ENCODE data around the gene SPATA9.
A peak's percentile ranks its signal among the peaks of the same experiment; 100 is the strongest.

Gene SPATA9

DNA sequence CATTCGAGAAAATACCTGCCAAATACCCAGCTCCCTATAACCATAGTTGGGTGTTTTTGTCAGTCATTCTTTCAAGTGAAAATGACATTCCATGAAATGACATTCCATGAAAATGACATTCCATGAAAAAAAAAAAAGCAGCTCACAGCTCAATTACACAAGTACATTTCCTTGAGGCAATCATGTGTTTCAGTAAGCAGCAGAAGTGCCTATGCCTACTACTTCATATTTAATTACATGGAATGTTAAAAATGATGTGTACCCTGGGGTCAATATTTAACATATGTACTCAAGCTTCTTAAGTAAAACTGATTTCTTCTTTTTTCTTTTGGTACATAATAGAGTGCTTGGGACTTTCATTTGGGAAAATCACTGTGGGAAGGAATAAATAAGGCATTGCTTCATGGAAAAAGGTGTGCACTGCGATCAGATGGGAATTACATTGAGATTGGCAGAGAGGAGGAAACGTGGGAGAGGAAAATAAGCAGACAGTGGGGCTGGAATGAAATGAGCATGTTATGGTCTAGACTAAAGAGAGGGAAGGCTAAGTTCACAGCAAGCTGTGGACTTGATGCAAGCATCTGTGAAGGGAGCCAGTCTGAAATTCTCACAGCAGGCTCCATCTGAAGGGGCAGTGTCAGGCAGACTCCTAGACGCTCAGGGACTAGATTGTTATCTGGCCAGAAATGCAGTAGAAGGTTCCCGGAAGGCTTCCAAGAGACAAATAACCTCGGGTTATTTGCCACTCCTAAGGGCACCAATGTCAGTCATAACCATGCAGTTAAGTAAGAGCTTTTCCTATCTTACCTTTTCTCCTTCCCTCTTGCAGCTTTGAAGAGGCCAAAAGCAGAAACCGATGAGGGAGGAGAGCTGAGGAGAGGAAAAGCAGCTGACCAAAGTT lies 15.2 kb upstream of the SPATA9 start:
- intact Hi-C loops (cut with DNase I): no loop called here
- DNase-seq: no peak

DNA sequence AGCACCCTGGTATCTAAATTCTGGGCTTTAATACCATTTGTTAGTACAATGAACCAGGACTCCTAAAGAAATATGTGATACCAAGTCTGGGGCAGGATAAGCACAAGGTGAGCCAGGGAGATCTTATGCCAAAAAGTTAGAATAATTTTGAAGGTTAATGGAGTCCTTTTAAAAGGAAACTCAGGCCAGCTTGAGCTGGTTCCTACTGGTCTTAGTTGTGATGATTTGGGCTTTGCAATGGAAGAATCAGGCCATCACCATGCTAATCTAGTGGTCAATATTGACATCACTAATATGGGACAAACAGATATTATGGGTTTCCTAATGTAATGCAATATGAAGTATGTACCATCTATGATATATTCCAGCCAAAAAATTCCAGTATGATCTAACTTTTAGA lies 7.5 kb upstream of the SPATA9 start:
- DNase-seq: no peak
- intact Hi-C loops (cut with DNase I): no loop called here

DNA sequence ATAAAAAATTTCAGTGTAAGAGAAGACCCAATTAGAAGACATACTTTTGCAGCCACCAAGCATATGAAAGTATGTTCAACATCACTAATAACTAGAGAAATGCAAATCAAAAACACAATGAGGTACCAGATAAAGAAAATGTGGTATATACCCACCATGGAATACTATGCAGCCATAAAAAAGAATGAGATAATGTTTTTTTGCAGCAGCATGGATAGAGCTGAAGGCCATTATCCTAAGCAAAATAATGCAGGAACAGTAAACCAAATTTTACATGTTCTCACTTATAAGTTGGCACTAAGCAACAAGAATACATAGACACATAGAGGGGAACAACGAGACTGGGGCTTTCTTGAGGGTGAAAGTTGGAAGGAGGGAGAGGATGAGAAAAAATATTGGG lies 6.9 kb upstream of the SPATA9 start:
- no peak for DNase-seq
- intact Hi-C loops (cut with DNase I): no loop called here

DNA sequence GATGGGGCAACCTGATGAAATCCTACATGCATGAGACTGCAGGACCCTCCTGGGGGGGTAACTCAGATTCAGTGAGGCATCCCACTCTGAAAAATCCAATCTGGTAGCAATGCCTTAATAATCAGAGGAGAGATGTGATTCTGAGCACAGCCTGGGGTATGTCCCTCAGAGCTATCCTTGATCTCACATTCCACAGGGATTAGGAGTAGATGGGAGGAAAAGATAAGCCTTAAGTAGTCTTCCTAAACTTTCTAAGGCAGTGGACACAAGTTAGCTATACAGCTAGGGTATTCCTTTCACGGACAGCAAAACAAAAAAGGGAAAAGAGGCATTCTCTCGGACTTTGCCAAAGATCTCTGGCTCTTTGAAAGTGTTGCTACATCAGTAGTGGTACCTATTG lies 3.9 kb upstream of the SPATA9 start:
- intact Hi-C loops (cut with DNase I): no loop called here
- no peak for DNase-seq

DNA sequence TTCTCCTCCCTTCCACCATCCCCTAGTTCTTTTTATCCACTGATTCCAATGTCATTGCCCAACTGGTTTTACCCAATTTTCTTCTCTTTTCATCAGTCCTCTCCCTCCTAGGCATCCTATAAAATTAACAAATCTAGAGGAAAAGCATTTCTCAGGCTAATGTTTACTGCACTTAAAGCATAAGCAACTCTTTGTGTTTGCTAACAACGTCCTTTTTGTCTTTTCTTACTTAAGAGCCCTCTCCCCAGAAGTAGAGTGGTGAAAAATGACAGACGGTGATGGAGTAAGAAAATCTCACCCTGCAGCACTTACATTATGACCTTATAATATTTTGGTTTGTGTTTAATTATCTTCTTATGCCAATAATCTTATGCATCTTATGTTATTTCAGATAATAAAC lies 1.6 kb upstream of the SPATA9 start:
- no peak for DNase-seq
- intact Hi-C loops (cut with DNase I): no loop called here

DNA sequence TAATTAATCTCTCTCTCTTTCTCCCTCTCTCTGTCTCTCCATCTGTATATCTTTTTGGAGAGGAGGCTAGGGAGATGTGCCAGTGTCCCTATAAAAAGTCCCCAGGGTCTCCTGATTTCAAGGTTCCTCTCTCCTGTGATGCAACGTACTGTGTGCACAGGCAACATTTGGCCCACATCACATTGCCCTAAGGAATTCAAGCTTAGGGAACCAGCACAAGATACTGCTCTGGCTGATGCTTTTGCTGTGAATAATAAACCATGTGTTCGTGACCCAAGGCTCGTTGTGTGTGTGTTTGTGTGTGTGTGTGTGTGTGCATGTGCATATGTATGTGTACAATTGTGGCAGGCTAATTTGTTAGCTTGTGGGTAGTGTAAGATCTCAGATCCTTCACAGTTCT lies 9.7 kb downstream of the SPATA9 start:
- no peak for DNase-seq
- intact Hi-C loops (cut with DNase I): no loop called here

DNA sequence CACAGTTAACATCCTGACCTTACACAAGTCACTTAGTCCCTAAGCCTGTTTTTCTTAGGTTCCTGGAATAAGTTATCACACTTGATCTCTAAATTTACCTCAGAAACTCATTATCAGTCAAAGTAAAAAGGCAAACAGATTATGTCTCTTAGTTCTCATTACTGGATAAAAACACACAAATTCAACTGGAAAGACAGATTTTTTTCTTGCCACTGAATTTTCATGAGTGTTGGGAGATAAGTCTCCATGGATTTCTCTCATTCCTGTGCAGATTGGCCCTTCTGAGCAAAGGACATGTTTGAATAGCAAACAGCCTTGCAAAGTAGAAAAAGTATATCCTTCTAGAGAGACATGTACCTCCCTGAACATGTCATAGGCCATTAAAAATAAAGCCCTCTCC lies 10.2 kb downstream of the SPATA9 start:
- no peak for DNase-seq
- intact Hi-C loops (cut with DNase I): no loop called here

DNA sequence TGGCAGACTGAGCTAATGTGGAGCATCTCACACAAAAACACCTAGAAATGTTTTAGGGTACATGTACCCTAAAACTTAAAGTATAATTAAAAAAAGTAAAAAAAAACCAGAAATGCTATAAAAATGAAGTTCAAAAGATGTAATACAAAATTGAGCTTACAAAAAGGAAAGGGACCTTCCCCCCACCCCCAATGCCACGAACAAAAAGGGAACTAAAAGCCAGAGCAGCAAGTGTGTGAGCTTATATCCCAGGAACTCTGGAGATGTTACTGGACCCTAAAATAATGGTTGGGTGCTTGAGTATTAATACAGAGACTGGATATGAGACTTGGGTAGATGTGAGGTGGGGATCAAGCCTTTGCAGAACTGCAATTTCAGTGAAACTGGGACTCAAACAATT lies 11.0 kb downstream of the SPATA9 start:
- no peak for DNase-seq
- intact Hi-C loops (cut with DNase I): no loop called here

DNA sequence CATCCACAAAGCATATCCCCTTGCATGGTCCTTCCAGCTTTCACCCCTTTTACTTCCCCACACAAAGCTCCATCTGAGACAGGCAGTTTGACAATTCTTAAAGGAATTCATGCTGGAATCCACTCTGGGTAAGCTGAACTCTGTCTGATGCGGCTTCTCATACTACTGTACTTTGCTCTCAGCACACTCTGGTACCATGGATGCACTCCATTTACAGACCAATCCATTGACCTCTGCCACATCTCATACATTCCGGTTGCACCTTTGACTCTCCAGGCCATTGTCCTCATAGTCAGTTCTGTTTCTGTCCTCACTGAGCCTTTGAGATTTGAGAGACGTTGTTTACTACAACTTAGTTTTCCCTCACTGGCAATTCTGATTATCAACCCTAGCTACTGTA lies 12.2 kb downstream of the SPATA9 start:
- DNase-seq: no peak
- intact Hi-C loops (cut with DNase I): no loop called here

DNA sequence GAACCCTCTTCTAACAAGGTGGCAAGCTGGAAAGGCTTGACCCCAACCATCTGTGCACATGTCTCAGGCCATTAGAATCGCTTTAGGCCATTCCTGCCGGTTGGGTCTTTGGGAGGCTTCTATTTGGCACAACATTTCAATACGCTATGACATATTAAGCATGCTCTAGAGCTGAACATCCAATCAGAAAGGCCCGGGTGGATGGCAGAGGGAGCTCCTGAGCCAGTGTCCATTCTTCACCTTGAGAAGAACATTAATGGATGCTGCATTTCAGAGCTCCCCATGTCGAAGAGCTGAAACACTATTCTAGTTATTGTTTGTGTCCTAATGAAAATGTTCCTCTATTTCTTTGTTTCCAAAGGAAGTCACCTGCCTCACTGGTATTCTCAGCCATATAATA lies 12.8 kb downstream of the SPATA9 start:
- no peak for DNase-seq
- intact Hi-C loops (cut with DNase I): no loop called here

DNA sequence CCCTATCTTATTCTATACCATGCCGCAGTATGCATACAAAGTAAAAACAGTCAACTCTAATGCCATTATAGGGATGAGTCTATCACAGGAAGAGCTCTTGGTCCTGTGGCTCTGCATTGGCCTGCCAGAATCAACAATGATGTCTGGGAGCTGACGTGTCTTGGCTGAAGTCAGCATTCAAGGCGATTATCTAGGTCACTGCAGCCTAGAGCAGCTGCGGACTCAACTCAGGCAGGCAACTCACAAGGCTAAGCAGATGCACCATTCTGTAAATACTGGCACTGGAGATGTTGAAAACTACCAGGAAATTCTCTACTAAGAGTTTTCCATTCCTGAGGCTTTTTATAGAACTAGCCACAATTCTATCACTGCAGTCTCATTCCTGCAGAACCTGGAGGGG lies 13.3 kb downstream of the SPATA9 start:
- intact Hi-C loops (cut with DNase I): no loop called here

DNA sequence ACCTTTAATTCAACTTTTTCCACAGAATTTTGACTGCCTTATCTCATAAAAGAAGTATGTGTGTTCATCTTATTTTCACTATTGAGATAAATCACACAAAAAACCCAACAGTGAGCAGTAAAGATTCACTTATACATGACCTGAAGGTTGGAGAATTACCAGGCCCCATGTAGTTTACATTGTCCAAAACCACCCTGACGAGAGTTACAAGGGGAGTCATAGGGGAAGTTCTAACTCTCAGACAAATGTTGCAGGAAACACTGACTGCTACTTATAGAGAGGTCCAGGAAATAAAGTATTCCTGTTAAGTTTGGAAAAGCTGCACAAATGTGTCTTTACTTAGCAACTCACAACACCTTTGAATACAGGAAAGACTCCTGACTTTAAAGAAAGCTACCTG lies 14.1 kb downstream of the SPATA9 start:
- intact Hi-C loops (cut with DNase I): no loop called here
- no peak for DNase-seq

More for the DNA sequence above, 13.3 kb downstream of the SPATA9 start:
- peak in 33 of 42 donors; percentile 11 to 70 (median 36) for DNase-seq

DNA sequence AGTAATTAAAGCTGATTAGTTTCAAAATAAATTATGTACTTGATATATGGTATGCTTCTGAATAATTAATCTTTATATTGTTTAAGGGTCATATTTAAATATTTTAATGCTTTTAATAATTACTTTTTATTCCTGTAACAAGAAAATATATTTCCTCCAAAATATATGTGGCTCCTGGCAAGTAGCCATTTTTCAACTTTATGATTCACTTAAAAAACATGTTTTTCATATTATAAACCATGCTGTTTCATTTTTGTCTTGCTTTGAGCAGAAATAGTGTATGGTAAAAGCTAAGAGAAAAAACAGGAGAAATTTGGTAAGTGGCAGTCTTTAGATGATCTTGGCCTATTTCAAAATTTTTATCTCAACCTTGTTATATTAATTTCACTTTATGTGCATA lies 14.6 kb downstream of the SPATA9 start:
- intact Hi-C loops (cut with DNase I): no loop called here
- DNase-seq: no peak

DNA sequence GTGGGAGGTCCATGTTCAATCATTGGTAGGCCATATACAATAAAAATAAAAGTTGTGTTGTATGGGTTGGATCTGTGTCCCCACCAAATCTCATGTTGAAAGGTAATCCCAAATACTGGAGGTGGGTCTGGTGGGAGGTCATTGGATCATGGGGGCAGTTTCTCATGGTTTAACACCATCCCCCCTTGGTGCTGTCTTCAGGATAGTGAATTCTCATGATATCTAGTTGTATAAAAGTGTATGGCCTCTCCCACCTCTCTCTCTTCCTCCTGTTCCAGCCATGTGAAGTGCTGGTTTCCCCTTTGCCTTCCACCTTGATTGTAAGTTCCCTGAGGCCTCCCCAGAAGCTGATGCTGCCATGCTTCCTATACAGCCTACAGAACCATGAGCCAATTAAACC lies 15.1 kb downstream of the SPATA9 start:
- intact Hi-C loops (cut with DNase I): no loop called here
- DNase-seq: no peak

DNA sequence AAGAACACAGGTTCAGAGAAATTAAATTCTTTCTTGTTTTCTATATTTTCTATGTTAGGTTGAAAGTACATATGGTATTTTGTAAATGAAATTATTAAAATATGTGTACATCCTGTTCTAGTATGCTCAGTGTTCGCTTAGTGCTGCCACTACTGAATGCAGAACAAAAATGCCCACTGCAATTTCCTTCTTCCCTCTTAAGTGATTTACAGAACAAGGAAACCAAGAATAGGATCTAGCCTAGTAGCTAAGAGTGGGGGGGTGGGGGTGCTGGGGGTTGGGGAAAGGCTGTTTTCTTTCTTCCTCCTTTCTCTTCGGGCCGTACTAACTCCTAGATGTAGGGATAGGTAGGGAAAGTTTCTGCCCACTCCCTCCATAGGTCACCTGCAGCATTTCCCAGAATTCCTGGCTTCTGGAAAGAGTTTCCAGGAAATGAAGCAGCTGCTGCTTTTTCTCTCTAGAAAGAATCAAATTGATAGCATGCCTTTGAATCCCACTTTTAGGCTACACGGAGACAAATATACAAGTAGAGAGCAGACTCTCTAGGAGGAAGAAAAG lies 15.7 kb downstream of the SPATA9 start:
- intact Hi-C loops (cut with DNase I): no loop called here
- DNase-seq: no peak

DNA sequence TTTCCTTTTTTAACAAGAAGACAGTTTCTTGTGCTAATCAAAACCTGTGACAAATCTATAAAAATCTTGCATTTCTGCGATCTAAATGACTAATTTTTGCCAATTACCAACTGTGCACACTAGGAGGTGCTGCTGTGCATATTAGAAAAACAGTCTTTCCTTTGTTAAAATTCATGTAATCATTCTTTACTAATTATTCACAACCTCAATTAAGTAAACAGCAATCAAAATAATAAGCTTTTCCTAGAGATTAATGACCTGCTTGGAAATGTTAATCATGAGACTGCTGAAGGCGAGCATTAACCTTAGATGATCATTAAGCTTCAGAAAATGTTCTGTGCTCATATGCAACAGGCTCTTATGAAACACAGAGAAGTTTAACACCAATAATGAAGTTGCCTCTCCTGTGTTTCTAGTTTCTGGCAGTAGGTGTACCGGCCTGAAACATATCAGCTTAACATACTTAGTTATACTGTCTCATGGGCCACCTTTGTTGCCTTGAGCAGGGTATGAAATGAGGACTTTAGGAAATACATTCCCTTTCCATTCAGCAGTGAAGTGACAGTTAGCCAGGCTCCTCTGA lies 18.5 kb downstream of the SPATA9 start:
- DNase-seq: peak in 17 of 42 donors; percentile 11 to 84 (median 50)
- intact Hi-C loops (cut with DNase I): no loop called here

DNA sequence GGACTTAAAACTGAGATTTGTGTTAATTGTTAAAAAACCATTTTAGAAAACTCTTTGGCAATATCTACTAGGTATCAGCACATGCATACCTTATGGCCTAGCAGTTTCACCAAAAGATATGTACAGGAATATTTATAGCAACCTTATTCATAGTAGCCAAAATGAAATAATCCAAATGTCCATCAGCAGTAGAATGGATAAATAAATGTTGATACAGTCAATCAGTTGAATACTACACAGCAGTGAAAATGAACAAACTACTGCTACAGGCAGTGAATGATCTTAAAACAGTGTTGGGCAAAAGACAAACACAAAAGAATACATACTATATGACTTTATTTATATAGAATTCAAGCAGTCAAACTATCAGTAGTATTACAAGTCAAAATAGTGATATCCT lies 19.8 kb downstream of the SPATA9 start:
- intact Hi-C loops (cut with DNase I): no loop called here

DNA sequence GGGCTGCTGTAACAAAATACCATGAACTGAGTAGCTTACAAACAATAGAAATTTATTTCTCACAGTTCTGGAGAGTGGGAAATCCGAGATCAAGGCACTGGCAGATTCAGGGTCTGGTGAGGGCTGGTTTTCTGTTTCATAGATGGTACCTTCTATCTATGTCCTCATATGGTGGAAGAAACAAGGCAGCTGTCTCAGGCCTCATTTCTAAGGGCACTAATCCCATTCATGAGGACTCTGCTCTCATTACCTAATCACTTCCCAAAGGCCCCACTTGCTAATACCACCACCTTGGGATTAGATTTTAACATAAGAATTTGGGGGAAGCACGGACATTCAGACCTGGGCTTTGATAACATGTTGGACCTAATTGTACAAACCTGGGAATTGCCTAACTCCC lies 22.7 kb downstream of the SPATA9 start:
- no peak for DNase-seq
- intact Hi-C loops (cut with DNase I): no loop called here

More for the DNA sequence above, 19.8 kb downstream of the SPATA9 start:
- DNase-seq: no peak

DNA sequence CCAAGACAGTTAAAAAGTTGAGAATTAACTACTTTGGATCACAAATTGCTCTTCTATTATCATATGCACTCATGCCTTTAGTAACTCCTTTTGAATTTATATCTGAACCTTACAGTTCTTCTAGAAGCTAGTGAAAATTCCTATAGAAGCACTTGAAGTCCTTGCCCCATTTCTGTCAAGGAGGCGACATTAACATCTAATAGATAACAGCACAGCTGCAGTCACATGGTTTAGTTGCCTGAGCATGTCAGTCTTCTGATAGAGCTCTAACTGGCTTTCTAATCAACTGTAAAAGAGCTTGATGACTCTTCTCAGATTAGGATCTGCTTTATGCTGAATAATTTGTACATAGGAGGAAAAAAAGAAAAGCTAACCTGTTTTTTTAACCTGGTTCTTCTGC lies 27.2 kb downstream of the SPATA9 start:
- intact Hi-C loops (cut with DNase I): no loop called here
- DNase-seq: peak in 6 of 42 donors; percentile 19 to 51 (median 30)

DNA sequence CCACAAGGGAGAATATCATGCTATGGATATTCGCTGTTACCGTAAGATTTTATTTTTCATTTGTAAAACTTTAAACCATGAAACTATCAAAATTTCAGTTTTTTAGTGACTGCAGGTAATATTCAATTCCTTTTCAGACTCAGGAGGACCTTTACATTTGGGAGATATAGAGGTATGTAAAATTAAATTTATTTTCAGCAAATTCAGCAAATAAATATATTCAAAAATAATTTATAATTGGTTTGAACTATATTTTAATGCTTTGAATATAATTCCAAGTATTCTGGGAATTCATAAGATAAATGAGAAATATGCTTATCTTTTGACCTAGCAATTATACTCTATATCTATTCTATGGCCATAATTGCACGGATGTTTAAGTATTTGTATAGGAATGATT lies 28.6 kb downstream of the SPATA9 start:
- no peak for DNase-seq

DNA sequence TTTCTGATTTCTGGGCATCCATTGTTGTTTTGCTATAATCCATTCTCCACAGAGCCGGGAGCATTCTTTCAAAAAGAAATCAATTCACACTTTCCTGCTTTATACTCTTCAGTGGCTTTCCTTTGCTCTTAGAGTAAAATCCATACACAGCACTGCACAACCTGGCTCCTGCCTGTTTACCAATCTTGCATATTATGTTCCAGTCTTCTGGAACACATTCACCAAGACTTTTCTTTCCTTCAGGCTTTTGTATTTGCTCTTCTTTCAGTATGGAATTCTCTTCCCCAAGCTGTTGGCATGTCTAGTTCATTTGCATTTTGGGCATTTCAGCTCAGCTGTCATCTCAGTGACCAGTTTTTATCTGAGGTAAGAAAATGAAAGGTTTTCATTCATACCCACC lies 29.9 kb downstream of the SPATA9 start:
- DNase-seq: no peak
- intact Hi-C loops (cut with DNase I): no loop called here

More for the DNA sequence above, 28.6 kb downstream of the SPATA9 start:
- intact Hi-C loops (cut with DNase I): no loop called here

Data from head of caudate nucleus (tissue), 42 donors.